ENCODE results near the gene ALDH18A1. TPM values are rescaled to one million over a fixed set of nuclear protein-coding genes. Genes with fewer than 3 reads are reported as not detected.
"Not testable (repeated sequence)": the region's sequence is repeated elsewhere in the genome, so short reads cannot be mapped to it uniquely, and the experiment has no call there.

ALDH18A1 gene
- total RNA-seq, 1 donor from 2014 or later, result 122 TPM

- intact Hi-C loops (cut with micrococcal nuclease), result no loop called here
- H3K36me3 Mint-ChIP-seq (ENCODE audit: low read depth), result peaks cover 49% of the 10 kb centered on the region
- no peaks in the 10 kb centered on the region for H3K9me3 Mint-ChIP-seq
Observed at GRCh38 chr10:95637911-95638310, 18.6 kb downstream of the ALDH18A1 start.

GRCh38 chr10:95637140-95637539 lies 19.4 kb downstream of the ALDH18A1 start:
- no peaks in the 10 kb centered on the region for H3K27me3 Mint-ChIP-seq (ENCODE audit: insufficient read depth)
- no peak overlapping the region for H3K27ac Mint-ChIP-seq
- H3K36me3 Mint-ChIP-seq (ENCODE audit: low read depth), result peaks cover 50% of the 10 kb centered on the region
- no peaks in the 10 kb centered on the region for H3K4me1 Mint-ChIP-seq (ENCODE audit: low read depth)
- intact Hi-C loops (cut with micrococcal nuclease), result no loop called here
- H3K9me3 Mint-ChIP-seq, result no peaks in the 10 kb centered on the region
- no peak overlapping the region for H3K4me3 Mint-ChIP-seq
- DNase-seq (ENCODE audit: low spot score), result no peak

More at GRCh38 chr10:95637911-95638310, 18.6 kb downstream of the ALDH18A1 start:
- Mint-ChIP-seq H3K4me3 (no peak overlapping the region), H3K27ac (no peak overlapping the region), H3K27me3 (ENCODE audit: insufficient read depth) (no peaks in the 10 kb centered on the region), H3K4me1 (ENCODE audit: low read depth) (no peaks in the 10 kb centered on the region)
- DNase-seq (ENCODE audit: low spot score), result no peak

- Mint-ChIP-seq H3K36me3 (ENCODE audit: low read depth) (peaks cover 52% of the 10 kb centered on the region), H3K9me3 (no peaks in the 10 kb centered on the region), H3K4me3 (no peak overlapping the region), H3K27me3 (ENCODE audit: insufficient read depth) (no peaks in the 10 kb centered on the region), H3K27ac (no peak overlapping the region), H3K4me1 (ENCODE audit: low read depth) (no peaks in the 10 kb centered on the region)
- DNase-seq (ENCODE audit: low spot score), result no peak
- intact Hi-C loops (cut with micrococcal nuclease), result no loop called here
Observed at GRCh38 chr10:95635319-95635733, 21.2 kb downstream of the ALDH18A1 start.

GRCh38 chr10:95628786-95629185 lies 27.7 kb downstream of the ALDH18A1 start:
- H3K4me3 Mint-ChIP-seq, result no peak overlapping the region

GRCh38 chr10:95626500-95626899 lies 30.0 kb downstream of the ALDH18A1 start:
- intact Hi-C loops (cut with micrococcal nuclease), result no loop called here
- Mint-ChIP-seq H3K4me3 (no peak overlapping the region), H3K9me3 (no peaks in the 10 kb centered on the region), H3K27me3 (ENCODE audit: insufficient read depth) (no peaks in the 10 kb centered on the region), H3K36me3 (ENCODE audit: low read depth) (peaks cover 49% of the 10 kb centered on the region), H3K4me1 (ENCODE audit: low read depth) (no peaks in the 10 kb centered on the region), H3K27ac (no peak overlapping the region)
- no peak for DNase-seq (ENCODE audit: low spot score)

More at GRCh38 chr10:95628786-95629185, 27.7 kb downstream of the ALDH18A1 start:
- DNase-seq (ENCODE audit: low spot score), result no peak
- Mint-ChIP-seq H3K36me3 (ENCODE audit: low read depth) (peaks cover 63% of the 10 kb centered on the region), H3K4me1 (ENCODE audit: low read depth) (no peaks in the 10 kb centered on the region), H3K9me3 (no peaks in the 10 kb centered on the region), H3K27ac (no peak overlapping the region), H3K27me3 (ENCODE audit: insufficient read depth) (no peaks in the 10 kb centered on the region)
- intact Hi-C loops (cut with micrococcal nuclease), result no loop called here

GRCh38 chr10:95620415-95620814 lies 36.1 kb downstream of the ALDH18A1 start:
- H3K36me3 Mint-ChIP-seq (ENCODE audit: low read depth), result peaks cover 47% of the 10 kb centered on the region
- H3K27me3 Mint-ChIP-seq (ENCODE audit: insufficient read depth); H3K27ac Mint-ChIP-seq; H3K4me1 Mint-ChIP-seq (ENCODE audit: low read depth); H3K9me3 Mint-ChIP-seq; DNase-seq (ENCODE audit: low spot score); intact Hi-C loops (cut with micrococcal nuclease); H3K4me3 Mint-ChIP-seq: not testable (repeated sequence)

GRCh38 chr10:95618101-95618500 lies 38.4 kb downstream of the ALDH18A1 start:
- DNase-seq (ENCODE audit: low spot score), result no peak
- H3K27ac Mint-ChIP-seq, result no peak overlapping the region
- peaks cover 53% of the 10 kb centered on the region for H3K36me3 Mint-ChIP-seq (ENCODE audit: low read depth)
- no peaks in the 10 kb centered on the region for H3K4me1 Mint-ChIP-seq (ENCODE audit: low read depth)
- no peaks in the 10 kb centered on the region for H3K27me3 Mint-ChIP-seq (ENCODE audit: insufficient read depth)
- no peaks in the 10 kb centered on the region for H3K9me3 Mint-ChIP-seq
- intact Hi-C loops (cut with micrococcal nuclease), result no loop called here
- H3K4me3 Mint-ChIP-seq, result no peak overlapping the region

GRCh38 chr10:95616446-95616845 lies 40.1 kb downstream of the ALDH18A1 start:
- intact Hi-C loops (cut with micrococcal nuclease), result no loop called here
- Mint-ChIP-seq H3K9me3 (no peaks in the 10 kb centered on the region), H3K4me1 (ENCODE audit: low read depth) (no peaks in the 10 kb centered on the region), H3K4me3 (no peak overlapping the region), H3K36me3 (ENCODE audit: low read depth) (peaks cover 58% of the 10 kb centered on the region), H3K27ac (no peak overlapping the region), H3K27me3 (ENCODE audit: insufficient read depth) (no peaks in the 10 kb centered on the region)
- DNase-seq (ENCODE audit: low spot score), result no peak

- H3K27ac Mint-ChIP-seq, result no peak overlapping the region
- peaks cover 58% of the 10 kb centered on the region for H3K36me3 Mint-ChIP-seq (ENCODE audit: low read depth)
- no peak overlapping the region for H3K4me3 Mint-ChIP-seq
- DNase-seq (ENCODE audit: low spot score), result no peak
- H3K9me3 Mint-ChIP-seq, result no peaks in the 10 kb centered on the region
- H3K27me3 Mint-ChIP-seq (ENCODE audit: insufficient read depth), result no peaks in the 10 kb centered on the region
- intact Hi-C loops (cut with micrococcal nuclease), result no loop called here
- no peaks in the 10 kb centered on the region for H3K4me1 Mint-ChIP-seq (ENCODE audit: low read depth)
Observed at GRCh38 chr10:95613330-95613729, 43.2 kb downstream of the ALDH18A1 start.

- no peaks in the 10 kb centered on the region for H3K4me1 Mint-ChIP-seq (ENCODE audit: low read depth)
- H3K27me3 Mint-ChIP-seq (ENCODE audit: insufficient read depth), result no peaks in the 10 kb centered on the region
- H3K36me3 Mint-ChIP-seq (ENCODE audit: low read depth), result peaks cover 57% of the 10 kb centered on the region
- no peak for DNase-seq (ENCODE audit: low spot score)
- H3K4me3 Mint-ChIP-seq, result no peak overlapping the region
- intact Hi-C loops (cut with micrococcal nuclease), result no loop called here
- H3K9me3 Mint-ChIP-seq, result no peaks in the 10 kb centered on the region
- H3K27ac Mint-ChIP-seq, result no peak overlapping the region
Observed at GRCh38 chr10:95610727-95611126, 45.8 kb downstream of the ALDH18A1 start.

GRCh38 chr10:95606922-95607321 lies 49.6 kb downstream of the ALDH18A1 start:
- H3K27me3 Mint-ChIP-seq (ENCODE audit: insufficient read depth), result no peaks in the 10 kb centered on the region
- no peaks in the 10 kb centered on the region for H3K4me1 Mint-ChIP-seq (ENCODE audit: low read depth)
- no peaks in the 10 kb centered on the region for H3K9me3 Mint-ChIP-seq
- H3K27ac Mint-ChIP-seq, result no peak overlapping the region
- peaks cover 33% of the 10 kb centered on the region for H3K36me3 Mint-ChIP-seq (ENCODE audit: low read depth)
- DNase-seq (ENCODE audit: low spot score), result no peak
- intact Hi-C loops (cut with micrococcal nuclease), result no loop called here
- H3K4me3 Mint-ChIP-seq, result no peak overlapping the region

- intact Hi-C loops (cut with micrococcal nuclease), result no loop called here
- Mint-ChIP-seq H3K9me3 (no peaks in the 10 kb centered on the region), H3K4me1 (ENCODE audit: low read depth) (no peaks in the 10 kb centered on the region), H3K27ac (no peak overlapping the region), H3K27me3 (ENCODE audit: insufficient read depth) (no peaks in the 10 kb centered on the region), H3K4me3 (no peak overlapping the region), H3K36me3 (ENCODE audit: low read depth) (peaks cover 22% of the 10 kb centered on the region)
- no peak for DNase-seq (ENCODE audit: low spot score)
Observed at GRCh38 chr10:95605163-95605562, 51.3 kb downstream of the ALDH18A1 start.

GRCh38 chr10:95604630-95605029 lies 51.9 kb downstream of the ALDH18A1 start:
- peaks cover 17% of the 10 kb centered on the region for H3K36me3 Mint-ChIP-seq (ENCODE audit: low read depth)

GRCh38 chr10:95602382-95602781 lies 54.1 kb downstream of the ALDH18A1 start:
- intact Hi-C loops (cut with micrococcal nuclease), result loop anchor here (5.0 kb wide), 3 partner anchors 155 to 470 kb away; no protein-coding TSS in a partner anchor

More at GRCh38 chr10:95604630-95605029, 51.9 kb downstream of the ALDH18A1 start:
- Mint-ChIP-seq H3K27ac (no peak overlapping the region), H3K4me3 (no peak overlapping the region), H3K9me3 (no peaks in the 10 kb centered on the region), H3K27me3 (ENCODE audit: insufficient read depth) (no peaks in the 10 kb centered on the region), H3K4me1 (ENCODE audit: low read depth) (no peaks in the 10 kb centered on the region)
- intact Hi-C loops (cut with micrococcal nuclease), result loop anchor here (5.0 kb wide), 3 partner anchors 157 to 472 kb away; no protein-coding TSS in a partner anchor
- DNase-seq (ENCODE audit: low spot score), result no peak

More at GRCh38 chr10:95602382-95602781, 54.1 kb downstream of the ALDH18A1 start:
- Mint-ChIP-seq H3K4me3 (no peak overlapping the region), H3K9me3 (no peaks in the 10 kb centered on the region), H3K36me3 (ENCODE audit: low read depth) (peaks cover 5% of the 10 kb centered on the region), H3K27me3 (ENCODE audit: insufficient read depth) (no peaks in the 10 kb centered on the region), H3K4me1 (ENCODE audit: low read depth) (no peaks in the 10 kb centered on the region), H3K27ac (no peak overlapping the region)
- no peak for DNase-seq (ENCODE audit: low spot score)

Measured in activated T-helper 1 cell treated with anti-CD3 and anti-CD28 coated beads, Interleukin-12 subunit alpha, Interleukin-12 subunit beta, Interleukin-2, Interleukin-4 antibody, amounts not matched to agents 30 ng/mL and 10 ng/mL and 1 ng/mL, durations not matched to agents 14 hours and 24 hours and 36 hours (primary cell).